GM21360 (cell line): ENCODE results near the gene FABP2.

Source experiments
- ATAC-seq: cut with Tn5 transposase; IDR thresholded peaks from one replicate; pipeline ENCODE4 v1.9.1; 2021; ENCODE audit warnings: mild to moderate bottlenecking, moderate library complexity; ENCODE audit not compliant: unreplicated experiment

Gene FABP2

GRCh38 chr4:119268466-119268865 lies 53.5 kb downstream of the FABP2 start:
- ATAC-seq = no peak
